Naive thymus-derived CD8-positive, alpha-beta T cell (primary cell): ENCODE results near the gene KRTAP19-2. TPM values are rescaled to one million over a fixed set of nuclear protein-coding genes. Genes with fewer than 3 reads are reported as not detected.

Source experiments
- ATAC-seq, 2 donors: fragments of 150-1000 bp; cut with Tn5 transposase in 1 of 2; sonication (Bioruptor Pico), chemical (Tn5 transposase) in 1 of 2; 1 replicate in 1 of 2; 2 replicates in 1 of 2; pipeline ENCODE4 v1.10.0; 2021; ENCODE audit warnings: mild to moderate bottlenecking in 2 of 2, moderate library complexity in 2 of 2
- POLR2A ChIA-PET: fragments of 350-600 bp; sonication (Branson Sonifier 250); formaldehyde crosslinking; loops from one replicate; lab custom pipeline; 2021; ENCODE audit warnings: antibody characterized with exemption; lab: Charles Lee
- DNase-seq, 10 donors: peaks; one replicate each; pipeline versions ENCODE4 v3.0.0 to v3.0.0-alpha.2; 2020 to 2022
- H3K27ac Mint-ChIP-seq, 10 donors: one replicate each; pipeline ENCODE4 v1.8.0; 2020 to 2022; ENCODE audit warnings: mild to moderate bottlenecking in 10 of 10, mixed read lengths in 10 of 10, moderate library complexity in 4 of 10, inconsistent platforms in 1 of 10
- H3K27me3 Mint-ChIP-seq, 5 donors: one replicate each; pipeline ENCODE4 v1.8.0; 2021 to 2022; ENCODE audit warnings: mixed read lengths in 5 of 5
- H3K36me3 Mint-ChIP-seq, 3 donors: one replicate each; pipeline ENCODE4 v1.8.0; 2020 to 2022; ENCODE audit warnings: mixed read lengths in 3 of 3, mild to moderate bottlenecking in 2 of 3, inconsistent platforms in 1 of 3
- H3K4me1 Mint-ChIP-seq, 4 donors: one replicate each; pipeline ENCODE4 v1.8.0; 2021 to 2022; ENCODE audit warnings: mixed read lengths in 4 of 4
- H3K4me3 Mint-ChIP-seq, 10 donors: one replicate each; pipeline ENCODE4 v1.8.0; 2020 to 2022; ENCODE audit warnings: mild to moderate bottlenecking in 10 of 10, mixed read lengths in 10 of 10, moderate library complexity in 6 of 10, inconsistent platforms in 1 of 10
- H3K9me3 Mint-ChIP-seq, 9 donors: one replicate each; pipeline ENCODE4 v1.8.0; 2020 to 2022; ENCODE audit warnings: mixed read lengths in 9 of 9, mild to moderate bottlenecking in 3 of 9, inconsistent platforms in 1 of 9, moderate library complexity in 1 of 9
- polyA plus RNA-seq, 3 donors: library from polyadenylated mRNA; unstranded; fragments of 300-500 nt; fragmentation: Illumina TruSeq; gene quantifications; one replicate each; pipeline ENCODE4 v1.2.3, GENCODE V29; 2021
- total RNA-seq, 8 experiments: library from RNA in 2 of 8; stranded (reverse) in 2 of 8; gene quantifications; one replicate each; pipeline ENCODE4 v1.2.3 and lab custom pipeline; 2021 to 2026

The KRTAP19-2 gene
- total and polyA plus RNA-seq, 5 experiments from 2014 or later: not detected

DNA sequence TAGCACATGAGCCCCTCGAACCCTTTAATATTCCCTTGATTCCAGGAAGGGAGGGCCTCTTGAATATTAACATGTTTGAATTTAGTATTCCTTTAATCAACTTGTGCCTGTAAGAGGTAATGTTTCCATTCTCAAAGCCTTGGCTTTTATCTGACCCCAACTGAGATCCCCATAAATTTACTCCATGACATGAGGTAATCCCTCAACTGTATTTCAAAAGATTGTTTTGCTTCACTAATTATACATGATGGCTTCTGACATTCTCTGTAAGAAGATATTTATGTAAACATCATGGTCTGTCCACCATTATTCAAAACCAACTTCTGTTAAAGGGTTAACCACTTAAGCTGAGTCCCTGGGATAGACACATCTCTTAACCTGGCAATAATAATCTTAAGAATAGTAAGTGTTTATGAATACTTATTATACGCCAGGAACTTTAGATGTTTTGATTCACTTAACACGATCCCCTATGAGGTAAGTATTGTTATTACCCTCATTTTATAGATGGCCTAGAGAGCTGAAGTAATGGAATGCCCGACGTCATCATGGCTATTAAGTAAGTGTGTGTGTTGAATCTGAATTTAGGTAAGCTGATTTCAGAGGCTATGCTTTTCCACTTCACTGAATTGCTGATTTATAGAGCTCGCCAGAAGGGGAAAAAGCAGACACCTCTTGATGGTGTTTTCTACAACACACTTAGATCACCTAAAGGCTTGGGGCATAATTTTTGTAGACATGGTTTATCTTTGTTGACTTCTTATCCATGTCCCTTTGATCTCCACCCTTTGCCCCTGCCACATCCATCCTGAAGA lies 18.1 kb downstream of the KRTAP19-2 start:
- ATAC-seq (no peak), DNase-seq (no peak)
- no peak overlapping the region for H3K4me3 Mint-ChIP-seq
- H3K4me1 Mint-ChIP-seq: no peaks in the 10 kb centered on the region
- H3K36me3 Mint-ChIP-seq: no peaks in the 10 kb centered on the region
- H3K9me3 Mint-ChIP-seq: peaks cover 0 to 5% (median 0%) of the 10 kb centered on the region in 9 donors
- H3K27me3 Mint-ChIP-seq: peaks cover 2 to 17% (median 4%) of the 10 kb centered on the region in 5 donors
- POLR2A ChIA-PET: no interaction called here
- no peak overlapping the region for H3K27ac Mint-ChIP-seq

DNA sequence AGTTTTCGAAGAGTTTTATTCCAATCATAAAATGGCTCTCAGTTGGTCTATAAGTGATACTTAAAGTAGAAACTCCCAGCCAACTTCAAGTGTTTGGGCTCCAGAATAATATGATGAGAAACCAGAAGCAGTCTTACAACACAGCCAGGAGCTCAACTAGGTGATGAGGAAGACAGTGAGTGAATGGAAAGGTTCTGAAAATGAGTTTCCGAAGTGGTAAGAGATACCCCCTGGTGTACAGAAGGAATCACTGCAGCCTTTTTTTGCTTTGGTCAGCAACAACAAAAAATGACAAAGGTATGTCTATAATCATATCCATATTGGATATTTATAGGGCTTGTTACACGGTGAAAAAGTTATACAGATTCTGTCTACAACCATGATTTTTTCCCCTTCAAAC lies 23.5 kb downstream of the KRTAP19-2 start:
- ATAC-seq (no peak), DNase-seq (no peak)
- H3K4me3 Mint-ChIP-seq: no peak overlapping the region
- peaks cover 2 to 19% (median 6%) of the 10 kb centered on the region in 5 donors for H3K27me3 Mint-ChIP-seq
- POLR2A ChIA-PET: no interaction called here
- H3K27ac Mint-ChIP-seq: no peak overlapping the region
- H3K9me3 Mint-ChIP-seq: peaks cover 0 to 2% (median 0%) of the 10 kb centered on the region in 9 donors
- no peaks in the 10 kb centered on the region for H3K36me3 Mint-ChIP-seq
- no peaks in the 10 kb centered on the region for H3K4me1 Mint-ChIP-seq

DNA sequence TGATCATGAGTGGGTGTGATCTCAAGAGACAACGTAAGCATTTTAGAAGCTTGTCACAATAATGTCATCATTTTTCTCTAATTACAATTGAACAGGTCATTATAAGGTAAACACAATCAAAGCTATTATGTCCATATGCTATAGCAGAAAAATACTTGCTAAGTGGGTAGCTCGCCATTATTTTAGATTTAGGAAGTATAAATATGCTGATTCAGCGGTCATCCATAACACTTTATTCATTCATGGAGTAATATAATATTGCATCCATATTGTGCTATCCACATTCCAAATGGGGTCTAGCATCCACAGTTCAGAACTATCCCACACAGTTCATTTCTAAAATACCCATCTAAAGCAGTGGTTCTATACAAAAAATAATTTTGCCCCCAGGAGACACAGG lies 38.7 kb downstream of the KRTAP19-2 start:
- Mint-ChIP-seq H3K4me1 (peaks cover 0 to 1% (median 0%) of the 10 kb centered on the region in 4 donors), H3K27me3 (peaks cover 0 to 18% (median 5%) of the 10 kb centered on the region in 5 donors), H3K4me3 (no peak overlapping the region), H3K27ac (no peak overlapping the region), H3K9me3 (peaks cover 0 to 2% (median 0%) of the 10 kb centered on the region in 9 donors), H3K36me3 (no peaks in the 10 kb centered on the region)
- POLR2A ChIA-PET: no interaction called here
- no peak for ATAC-seq
- DNase-seq: no peak

DNA sequence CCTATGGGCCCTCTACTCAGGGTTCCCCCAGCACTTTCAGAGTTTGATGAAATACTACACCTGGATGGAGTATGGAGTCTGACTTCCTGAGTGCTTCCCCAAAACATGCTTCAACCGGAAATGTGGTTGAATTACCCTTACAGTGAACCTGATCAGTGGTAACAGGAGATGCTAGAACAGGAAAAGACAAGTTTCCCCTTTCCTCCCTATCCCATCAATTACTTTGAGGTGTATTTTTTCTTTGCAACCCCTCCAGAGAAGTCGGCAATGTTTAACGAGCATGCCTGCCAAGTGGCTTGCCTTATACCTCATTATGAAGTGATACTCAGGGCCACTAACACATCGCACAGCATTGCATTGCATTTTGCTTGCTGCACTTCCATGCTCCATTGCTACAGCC lies 40.2 kb downstream of the KRTAP19-2 start:
- Mint-ChIP-seq H3K4me3 (no peak overlapping the region), H3K36me3 (no peaks in the 10 kb centered on the region), H3K27me3 (peaks cover 0 to 14% (median 7%) of the 10 kb centered on the region in 5 donors), H3K4me1 (peaks cover 0 to 1% (median 0%) of the 10 kb centered on the region in 4 donors), H3K27ac (no peak overlapping the region), H3K9me3 (peaks cover 0 to 2% (median 0%) of the 10 kb centered on the region in 9 donors)
- POLR2A ChIA-PET: no interaction called here
- DNase-seq (no peak), ATAC-seq (no peak)

DNA sequence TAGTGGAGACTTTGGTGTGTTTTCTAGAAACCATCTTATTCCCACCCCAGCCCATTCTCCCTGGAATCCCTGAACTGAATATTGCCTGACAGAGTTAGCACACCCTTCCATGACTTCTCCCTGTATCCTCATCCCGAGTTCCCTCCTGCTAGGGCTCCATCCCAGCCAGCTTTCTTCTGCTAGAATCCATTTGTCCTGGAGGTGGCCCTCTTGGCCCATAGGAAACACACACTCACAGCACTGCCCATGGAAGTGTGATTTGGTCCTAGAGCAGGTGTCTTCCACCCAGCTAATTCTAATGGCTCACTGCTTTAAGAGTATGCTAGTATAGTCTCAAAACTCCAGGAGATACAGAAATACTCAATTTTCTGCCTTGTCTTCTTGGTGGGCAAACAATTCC lies 43.0 kb downstream of the KRTAP19-2 start:
- Mint-ChIP-seq H3K27ac (no peak overlapping the region), H3K9me3 (peaks cover 0 to 2% (median 0%) of the 10 kb centered on the region in 9 donors), H3K4me1 (peaks cover 0 to 1% (median 0%) of the 10 kb centered on the region in 4 donors), H3K36me3 (no peaks in the 10 kb centered on the region), H3K27me3 (peaks cover 0 to 23% (median 5%) of the 10 kb centered on the region in 5 donors), H3K4me3 (no peak overlapping the region)
- DNase-seq (no peak), ATAC-seq (no peak)
- POLR2A ChIA-PET: no interaction called here

DNA sequence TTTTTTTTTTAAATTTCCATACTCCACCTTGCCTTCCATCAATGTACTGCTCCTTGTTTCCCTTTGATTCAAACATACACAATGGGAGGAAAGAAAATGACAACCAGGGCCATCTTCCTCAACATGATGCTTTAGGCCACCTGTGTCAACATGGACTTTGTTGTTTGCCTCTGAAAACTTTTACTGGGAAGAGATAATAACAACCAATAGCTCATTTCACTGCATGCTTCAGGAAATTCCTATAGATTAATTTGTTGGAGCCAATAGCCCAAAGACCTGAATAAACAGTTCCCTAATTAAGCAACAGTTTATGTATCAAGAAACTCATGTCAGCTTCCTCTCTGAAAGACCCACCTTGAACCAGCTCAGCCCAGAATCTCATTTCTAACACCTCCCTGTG lies 44.0 kb downstream of the KRTAP19-2 start:
- no peak for ATAC-seq
- POLR2A ChIA-PET: no interaction called here
- H3K4me3 Mint-ChIP-seq: no peak overlapping the region
- no peaks in the 10 kb centered on the region for H3K36me3 Mint-ChIP-seq
- no peak overlapping the region for H3K27ac Mint-ChIP-seq
- H3K9me3 Mint-ChIP-seq: peaks cover 0 to 2% (median 0%) of the 10 kb centered on the region in 9 donors
- peaks cover 0 to 23% (median 5%) of the 10 kb centered on the region in 5 donors for H3K27me3 Mint-ChIP-seq
- DNase-seq: no peak
- peaks cover 0 to 1% (median 0%) of the 10 kb centered on the region in 4 donors for H3K4me1 Mint-ChIP-seq

DNA sequence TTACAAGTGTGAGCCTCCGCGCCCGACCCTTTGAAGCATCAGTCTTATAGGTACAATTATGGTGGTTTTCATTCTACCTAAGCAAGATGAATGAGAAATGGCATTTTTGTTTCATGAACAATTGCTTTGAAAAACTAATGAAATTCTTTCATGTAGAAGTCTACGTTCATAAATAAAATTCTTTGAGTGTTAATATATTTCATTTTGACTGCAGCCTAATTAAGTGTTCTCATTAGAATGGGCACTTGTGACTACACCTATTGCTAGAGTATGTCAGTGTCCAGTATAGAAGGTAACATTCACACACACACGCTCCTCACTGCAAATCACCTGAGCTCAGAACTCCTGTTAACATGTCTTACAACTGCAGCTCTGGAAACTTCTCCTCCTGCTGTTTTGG lies 47.3 kb downstream of the KRTAP19-2 start, which contains the start of gene KRTAP15-1:
KRTAP15-1 (plus strand) TSS at position 301 of the 400 bp plus-strand sequence; CDS start at position 354, 53 bp downstream.
- DNase-seq (no peak), ATAC-seq (no peak)
- no peak within 1 kb of the TSS for H3K4me3 Mint-ChIP-seq
- H3K4me1 Mint-ChIP-seq: no peaks in the 10 kb centered on the region
- POLR2A ChIA-PET: no interaction called here
- peaks cover 0 to 3% (median 0%) of the 10 kb centered on the region in 9 donors for H3K9me3 Mint-ChIP-seq
- H3K27ac Mint-ChIP-seq: no peak within 1 kb of the TSS
- peaks cover 3 to 25% (median 7%) of the 10 kb centered on the region in 5 donors for H3K27me3 Mint-ChIP-seq
- no peaks in the 10 kb centered on the region for H3K36me3 Mint-ChIP-seq

Other genes starting within 250 kb of the KRTAP19-2 start
- not detected for gene KRTAP24-1, start 204.5 kb downstream of the KRTAP19-2 start, total RNA-seq
- not detected for gene KRTAP24-1, start 204.5 kb downstream of the KRTAP19-2 start, polyA plus RNA-seq
- gene KRTAP25-1, start 197.9 kb downstream of the KRTAP19-2 start, total RNA-seq: not detected
- gene KRTAP25-1, start 197.9 kb downstream of the KRTAP19-2 start, polyA plus RNA-seq: not detected
- not detected for gene KRTAP26-1, start 167.1 kb downstream of the KRTAP19-2 start, total RNA-seq
- not detected for gene KRTAP26-1, start 167.1 kb downstream of the KRTAP19-2 start, polyA plus RNA-seq
- not detected for gene KRTAP27-1, start 149.7 kb downstream of the KRTAP19-2 start, total RNA-seq
- not detected for gene KRTAP27-1, start 149.7 kb downstream of the KRTAP19-2 start, polyA plus RNA-seq
- gene KRTAP23-1, start 138.8 kb downstream of the KRTAP19-2 start, total RNA-seq: not detected
- not detected for gene KRTAP23-1, start 138.8 kb downstream of the KRTAP19-2 start, polyA plus RNA-seq
- gene KRTAP13-2, start 115.2 kb downstream of the KRTAP19-2 start, total RNA-seq: not detected
- gene KRTAP13-2, start 115.2 kb downstream of the KRTAP19-2 start, polyA plus RNA-seq: not detected
- not detected for gene KRTAP13-1, start 91.4 kb downstream of the KRTAP19-2 start, total RNA-seq
- not detected for gene KRTAP13-1, start 91.4 kb downstream of the KRTAP19-2 start, polyA plus RNA-seq
- gene KRTAP13-3, start 61.5 kb downstream of the KRTAP19-2 start, total RNA-seq: not detected
- gene KRTAP13-3, start 61.5 kb downstream of the KRTAP19-2 start, polyA plus RNA-seq: not detected
- not detected for gene KRTAP13-4, start 57.2 kb downstream of the KRTAP19-2 start, total RNA-seq
- not detected for gene KRTAP13-4, start 57.2 kb downstream of the KRTAP19-2 start, polyA plus RNA-seq
- gene KRTAP15-1, start 47.2 kb downstream of the KRTAP19-2 start, total RNA-seq: not detected
- not detected for gene KRTAP15-1, start 47.2 kb downstream of the KRTAP19-2 start, polyA plus RNA-seq
- gene KRTAP19-1, start 7.1 kb downstream of the KRTAP19-2 start, total RNA-seq: not detected
- gene KRTAP19-1, start 7.1 kb downstream of the KRTAP19-2 start, polyA plus RNA-seq: not detected
- gene KRTAP19-3, start 4.6 kb upstream of the KRTAP19-2 start, total RNA-seq: not detected
- not detected for gene KRTAP19-3, start 4.6 kb upstream of the KRTAP19-2 start, polyA plus RNA-seq
- gene KRTAP19-4, start 9.7 kb upstream of the KRTAP19-2 start, total RNA-seq: not detected
- gene KRTAP19-4, start 9.7 kb upstream of the KRTAP19-2 start, polyA plus RNA-seq: not detected
- gene KRTAP19-5, start 14.7 kb upstream of the KRTAP19-2 start, total RNA-seq: not detected
- gene KRTAP19-5, start 14.7 kb upstream of the KRTAP19-2 start, polyA plus RNA-seq: not detected
- not detected for gene KRTAP19-6, start 54.4 kb upstream of the KRTAP19-2 start, total RNA-seq
- gene KRTAP19-6, start 54.4 kb upstream of the KRTAP19-2 start, polyA plus RNA-seq: not detected
- not detected for gene KRTAP19-7, start 73.9 kb upstream of the KRTAP19-2 start, total RNA-seq
- not detected for gene KRTAP19-7, start 73.9 kb upstream of the KRTAP19-2 start, polyA plus RNA-seq
- not detected for gene KRTAP22-2, start 103.0 kb upstream of the KRTAP19-2 start, total RNA-seq
- not detected for gene KRTAP22-2, start 103.0 kb upstream of the KRTAP19-2 start, polyA plus RNA-seq
- not detected for gene KRTAP6-3, start 105.0 kb upstream of the KRTAP19-2 start, total RNA-seq
- not detected for gene KRTAP6-3, start 105.0 kb upstream of the KRTAP19-2 start, polyA plus RNA-seq
- gene KRTAP6-2, start 111.5 kb upstream of the KRTAP19-2 start, total RNA-seq: not detected
- gene KRTAP6-2, start 111.5 kb upstream of the KRTAP19-2 start, polyA plus RNA-seq: not detected
- not detected for gene KRTAP22-1, start 113.7 kb upstream of the KRTAP19-2 start, total RNA-seq
- gene KRTAP22-1, start 113.7 kb upstream of the KRTAP19-2 start, polyA plus RNA-seq: not detected
- not detected for gene KRTAP6-1, start 126.5 kb upstream of the KRTAP19-2 start, total RNA-seq
- not detected for gene KRTAP6-1, start 126.5 kb upstream of the KRTAP19-2 start, polyA plus RNA-seq
- not detected for gene KRTAP20-1, start 129.0 kb upstream of the KRTAP19-2 start, total RNA-seq
- not detected for gene KRTAP20-1, start 129.0 kb upstream of the KRTAP19-2 start, polyA plus RNA-seq
- gene KRTAP20-4, start 133.2 kb upstream of the KRTAP19-2 start, total RNA-seq: not detected
- not detected for gene KRTAP20-4, start 133.2 kb upstream of the KRTAP19-2 start, polyA plus RNA-seq
- gene KRTAP20-2, start 147.8 kb upstream of the KRTAP19-2 start, total RNA-seq: not detected
- not detected for gene KRTAP20-2, start 147.8 kb upstream of the KRTAP19-2 start, polyA plus RNA-seq
- not detected for gene KRTAP20-3, start 155.4 kb upstream of the KRTAP19-2 start, total RNA-seq
- gene KRTAP20-3, start 155.4 kb upstream of the KRTAP19-2 start, polyA plus RNA-seq: not detected
- not detected for gene KRTAP21-3, start 231.3 kb upstream of the KRTAP19-2 start, total RNA-seq
- gene KRTAP21-3, start 231.3 kb upstream of the KRTAP19-2 start, polyA plus RNA-seq: not detected